Measurements from ENCODE around the gene CTNNA3. TPM values are rescaled to one million over a fixed set of nuclear protein-coding genes. Genes with fewer than 3 reads are reported as not detected.

Gene CTNNA3
- total and polyA plus RNA-seq, 2 of the 4 experiments (the other 2 are of a cell fraction), result 0.19 to 0.90 TPM

DNA sequence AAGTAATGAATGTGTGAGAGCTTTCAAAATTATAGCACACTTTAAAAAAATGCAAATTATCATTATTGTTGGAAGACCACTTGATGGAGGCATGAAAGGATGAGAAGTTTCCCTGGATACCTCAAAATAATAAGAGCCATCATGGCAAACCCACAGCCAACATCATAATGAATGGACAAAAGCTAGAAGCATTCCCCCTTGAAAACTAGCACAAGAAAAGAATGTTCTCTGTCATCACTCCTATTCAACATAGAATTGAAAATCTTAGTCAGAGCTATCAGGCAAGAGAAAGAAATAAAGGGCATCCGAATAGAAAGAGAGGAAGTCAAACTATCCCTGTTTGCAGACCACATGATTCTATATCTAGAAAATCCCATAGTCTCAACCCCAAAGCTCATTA, 1657.4 kb downstream of the CTNNA3 start:
- H2BK120ac ChIP-seq (ENCODE audit: low read depth, low read length), result no peak overlapping the region
- no TSS peak for BruUV-seq (replicated peaks)
- in situ Hi-C loops (cut with MboI; ENCODE audit: low sequenced_read_pairs) (no loop called here), dilution Hi-C loops (cut with HindIII; ENCODE audit: low sequenced_read_pairs, unreplicated experiment) (no loop called here), intact Hi-C loops (cut with micrococcal nuclease) (no loop called here)
- no peak overlapping the region for H3K4me3 ChIP-seq (ENCODE audit: insufficient read depth, low read depth, low read length)
- no peaks in the 10 kb centered on the region for H4K20me1 ChIP-seq (ENCODE audit: insufficient read depth, low read length)
- WGBS, 2 experiments (ENCODE audit: extremely low coverage in 2 of 2, insufficient read length in 1 of 2), result no CpG with 5 or more reads among the region's 1 CpG
- no peak overlapping the region for H3K14ac ChIP-seq (replicated peaks; ENCODE audit: low read depth, low read length)
- no peak overlapping the region for H3K4me2 ChIP-seq (ENCODE audit: low read depth, low read length)
- no peaks in the 10 kb centered on the region for H3K79me1 ChIP-seq (ENCODE audit: low read depth in 1 of 2, low read length in 2 of 2)
- no peak overlapping the region for H3K56ac ChIP-seq (ENCODE audit: extremely low read depth, insufficient read depth, low read length)
- ATAC-seq (ENCODE audit: low read depth) (no peak), DNase-seq (no peak)
- ChIA-PET CTCF (no interaction called here), POLR2A (ENCODE audit: unreplicated experiment) (no interaction called here)
- no peaks in the 10 kb centered on the region for H3K36me3 ChIP-seq (ENCODE audit: control insufficient read depth, insufficient read depth, low read length)
- H4K8ac ChIP-seq (ENCODE audit: low read depth in 2 of 2, low read length in 2 of 2), result no peak overlapping the region
- no peak overlapping the region for H3K4ac ChIP-seq (ENCODE audit: low read depth, low read length)
- no peak overlapping the region for H4K5ac ChIP-seq (ENCODE audit: low read depth, low read length)
- H3K27ac ChIP-seq (ENCODE audit: insufficient read depth, low read length), result no peak overlapping the region
- H4K91ac ChIP-seq (ENCODE audit: insufficient read depth, low read depth, low read length), result no peak overlapping the region
- H2BK15ac ChIP-seq (ENCODE audit: low read depth, low read length), result no peak overlapping the region
- H2AFZ ChIP-seq (replicated peaks; ENCODE audit: low read length, poor library complexity), result no peak overlapping the region
- 0 out of 2 replicates have a peak, but pooled peaks cover 2% of the 10 kb centered on the region for H3K9me3 ChIP-seq (ENCODE audit: control insufficient read depth, insufficient read depth, low read length)
- H3K4me1 ChIP-seq (ENCODE audit: control insufficient read depth, insufficient read depth, low read length), result no peaks in the 10 kb centered on the region
- H2BK20ac ChIP-seq (ENCODE audit: low read depth, low read length), result no peak overlapping the region
- H3K23ac ChIP-seq (ENCODE audit: low read depth, low read length), result no peak overlapping the region
- no peak overlapping the region for H3K9ac ChIP-seq (ENCODE audit: low read depth, low read length)
- no peak overlapping the region for H3K18ac ChIP-seq (ENCODE audit: low read depth, low read length)
- H2AK5ac ChIP-seq (ENCODE audit: low read depth, low read length), result no peak overlapping the region
- H2BK5ac ChIP-seq (ENCODE audit: low read depth, low read length, poor library complexity, severe bottlenecking), result no peak overlapping the region
- H3K9me1 ChIP-seq (ENCODE audit: insufficient read depth, low read length), result no peaks in the 10 kb centered on the region
- H3K27me3 ChIP-seq (ENCODE audit: control insufficient read depth, insufficient read depth, low read length), result no peaks in the 10 kb centered on the region
- no peak overlapping the region for H2AK9ac ChIP-seq (replicated peaks; ENCODE audit: low read depth, low read length, poor library complexity)
- TF ChIP-seq, protein P1, sequence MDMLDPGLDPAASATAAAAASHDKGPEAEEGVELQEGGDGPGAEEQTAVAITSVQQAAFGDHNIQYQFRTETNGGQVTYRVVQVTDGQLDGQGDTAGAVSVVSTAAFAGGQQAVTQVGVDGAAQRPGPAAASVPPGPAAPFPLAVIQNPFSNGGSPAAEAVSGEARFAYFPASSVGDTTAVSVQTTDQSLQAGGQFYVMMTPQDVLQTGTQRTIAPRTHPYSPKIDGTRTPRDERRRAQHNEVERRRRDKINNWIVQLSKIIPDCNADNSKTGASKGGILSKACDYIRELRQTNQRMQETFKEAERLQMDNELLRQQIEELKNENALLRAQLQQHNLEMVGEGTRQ (IDR thresholded peaks at IDR 0.05; ENCODE audit: low read depth, low read length), result no peak
- TF ChIP-seq NFE2L2 (IDR thresholded peaks at IDR 0.05; ENCODE audit: low read depth, low read length), result no peak
